ENCODE measurements around the gene OPHN1.
A peak's percentile ranks its signal among the peaks of the same experiment; 100 is the strongest.
"Not testable (repeated sequence)": the region's sequence is repeated elsewhere in the genome, so short reads cannot be mapped to it uniquely, and the experiment has no call there.

OPHN1 gene

GRCh38 chrX:68421636-68422035, 11.7 kb downstream of the OPHN1 start:
- no peak for DNase-seq (ENCODE audit: low spot score)

GRCh38 chrX:68420559-68420958, 12.7 kb downstream of the OPHN1 start:
- DNase-seq (ENCODE audit: low spot score) = no peak

GRCh38 chrX:68419975-68420374, 13.3 kb downstream of the OPHN1 start:
- peak; percentile 9 for DNase-seq (ENCODE audit: low spot score)

- DNase-seq (ENCODE audit: low spot score) = peak; percentile 12
These were observed 15.6 kb downstream of the OPHN1 start for GRCh38 chrX:68417651-68418050.

GRCh38 chrX:68416592-68416991, 16.7 kb downstream of the OPHN1 start:
- no peak for DNase-seq (ENCODE audit: low spot score)

GRCh38 chrX:68415316-68415715, 18.0 kb downstream of the OPHN1 start:
- peak; percentile 13 for DNase-seq (ENCODE audit: low spot score)

GRCh38 chrX:68413254-68413653, 20.0 kb downstream of the OPHN1 start:
- DNase-seq (ENCODE audit: low spot score) = no peak

GRCh38 chrX:68411729-68412128, 21.6 kb downstream of the OPHN1 start:
- no peak for DNase-seq (ENCODE audit: low spot score)

- peak; percentile 42 for DNase-seq (ENCODE audit: low spot score)
These were observed 24.1 kb downstream of the OPHN1 start for GRCh38 chrX:68409194-68409593.

GRCh38 chrX:68403522-68403921, 29.8 kb downstream of the OPHN1 start:
- DNase-seq (ENCODE audit: low spot score) = peak; percentile 10

- no peak for DNase-seq (ENCODE audit: low spot score)
These were observed 30.3 kb downstream of the OPHN1 start for GRCh38 chrX:68403038-68403437.

- DNase-seq (ENCODE audit: low spot score) = no peak
These were observed 31.2 kb downstream of the OPHN1 start for GRCh38 chrX:68402094-68402493.

- DNase-seq (ENCODE audit: low spot score) = no peak
These were observed 35.0 kb downstream of the OPHN1 start for GRCh38 chrX:68398291-68398690.

GRCh38 chrX:68396953-68397352, 36.3 kb downstream of the OPHN1 start:
- DNase-seq (ENCODE audit: low spot score) = no peak

- DNase-seq (ENCODE audit: low spot score) = not testable (repeated sequence)
These were observed 43.8 kb downstream of the OPHN1 start for GRCh38 chrX:68389419-68389960.

- DNase-seq (ENCODE audit: low spot score) = no peak
These were observed 45.5 kb downstream of the OPHN1 start for GRCh38 chrX:68387776-68388175.

GRCh38 chrX:68383540-68383939, 49.8 kb downstream of the OPHN1 start:
- no peak for DNase-seq (ENCODE audit: low spot score)

GRCh38 chrX:68377579-68377978, 55.7 kb downstream of the OPHN1 start:
- DNase-seq (ENCODE audit: low spot score) = not testable (repeated sequence)

GRCh38 chrX:68376373-68376772, 56.9 kb downstream of the OPHN1 start:
- DNase-seq (ENCODE audit: low spot score) = no peak

- no peak for DNase-seq (ENCODE audit: low spot score)
These were observed 57.5 kb downstream of the OPHN1 start for GRCh38 chrX:68375803-68376202.

GRCh38 chrX:68372665-68373064, 60.6 kb downstream of the OPHN1 start:
- DNase-seq (ENCODE audit: low spot score) = no peak

GRCh38 chrX:68369559-68369958, 63.7 kb downstream of the OPHN1 start:
- no peak for DNase-seq (ENCODE audit: low spot score)

- DNase-seq (ENCODE audit: low spot score) = peak; percentile 8
These were observed 68.0 kb downstream of the OPHN1 start for GRCh38 chrX:68365341-68365740.

- no peak for DNase-seq (ENCODE audit: low spot score)
These were observed 69.3 kb downstream of the OPHN1 start for GRCh38 chrX:68363984-68364383.

GRCh38 chrX:68358679-68359078, 74.6 kb downstream of the OPHN1 start:
- DNase-seq (ENCODE audit: low spot score) = no peak
